Stimulated activated CD8-positive, alpha-beta memory T cell treated with anti-CD3 and anti-CD28 coated beads, Interleukin-15, amount 100 ng/mL, for 24 hours (primary cell): ENCODE measurements around the gene MYO19.

ENCODE experiments used
- DNase-seq: peaks from one replicate; pipeline ENCODE4 v3.0.0-alpha.2; 2020; ENCODE audit warnings: low read depth

The MYO19 gene

GRCh38 chr17:36534840-36535668, at the start of gene MYO19, which contains the start of gene PIGW:
Gene MYO19 (minus strand): TSS chr17:36534868. CDS start chr17:36532538, 2,330 bp downstream.
Gene PIGW (plus strand): TSS chr17:36534987. CDS start chr17:36537102, 2,115 bp downstream.
- DNase-seq = peak; percentile 75

GRCh38 chr17:36583787-36584186, 49.1 kb upstream of the MYO19 start:
- DNase-seq = no peak

DNA sequence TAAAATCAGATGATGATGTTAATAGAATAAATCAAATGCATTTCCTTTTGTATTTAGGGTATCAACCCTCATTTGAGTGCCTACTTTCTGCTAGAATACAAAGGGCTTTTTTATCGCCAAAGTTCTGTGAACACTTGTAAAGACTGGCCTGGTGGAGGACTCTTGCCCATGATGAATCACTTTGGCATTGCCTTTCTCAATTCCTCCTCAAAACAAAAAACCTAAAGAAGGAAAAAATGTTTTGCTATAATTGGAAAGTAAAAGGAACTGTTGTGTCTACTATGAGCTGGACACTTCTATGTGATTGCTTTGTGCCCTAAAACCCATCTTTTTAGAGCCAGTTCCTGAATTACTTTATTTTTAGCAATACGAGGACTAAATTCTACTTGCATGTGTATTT, 44.0 kb upstream of the MYO19 start:
- DNase-seq = no peak

- DNase-seq = no peak
These were observed 42.1 kb upstream of the MYO19 start for GRCh38 chr17:36576793-36577192.

- DNase-seq = no peak
These were observed 40.4 kb upstream of the MYO19 start for GRCh38 chr17:36575028-36575427.

- no peak for DNase-seq
These were observed 31.4 kb upstream of the MYO19 start for GRCh38 chr17:36566081-36566480.

DNA sequence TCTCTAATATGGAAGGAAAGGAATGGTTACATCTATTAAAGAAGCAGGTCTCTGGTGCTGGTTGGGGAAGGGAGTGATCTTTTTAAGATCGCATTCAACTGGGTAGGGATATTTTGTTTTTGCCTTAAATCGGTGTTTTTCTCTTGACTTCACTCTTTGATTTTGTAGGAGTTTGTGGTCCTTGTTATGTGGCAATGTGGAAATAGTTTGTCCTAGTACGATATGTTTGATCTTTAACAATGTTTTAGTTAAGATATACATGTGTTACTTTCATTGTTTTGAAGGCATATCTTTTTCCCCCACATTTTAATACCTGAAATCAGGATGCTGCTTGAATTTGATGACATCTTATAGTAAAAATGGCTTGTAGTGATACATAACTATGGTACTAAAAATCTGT, 18.8 kb upstream of the MYO19 start:
- DNase-seq = no peak

GRCh38 chr17:36550491-36551417, 16.1 kb upstream of the MYO19 start:
- DNase-seq = no peak

GRCh38 chr17:36547776-36548175, 13.1 kb upstream of the MYO19 start:
- DNase-seq = no peak

- DNase-seq = no peak
These were observed 11.9 kb upstream of the MYO19 start for GRCh38 chr17:36546418-36547093.

DNA sequence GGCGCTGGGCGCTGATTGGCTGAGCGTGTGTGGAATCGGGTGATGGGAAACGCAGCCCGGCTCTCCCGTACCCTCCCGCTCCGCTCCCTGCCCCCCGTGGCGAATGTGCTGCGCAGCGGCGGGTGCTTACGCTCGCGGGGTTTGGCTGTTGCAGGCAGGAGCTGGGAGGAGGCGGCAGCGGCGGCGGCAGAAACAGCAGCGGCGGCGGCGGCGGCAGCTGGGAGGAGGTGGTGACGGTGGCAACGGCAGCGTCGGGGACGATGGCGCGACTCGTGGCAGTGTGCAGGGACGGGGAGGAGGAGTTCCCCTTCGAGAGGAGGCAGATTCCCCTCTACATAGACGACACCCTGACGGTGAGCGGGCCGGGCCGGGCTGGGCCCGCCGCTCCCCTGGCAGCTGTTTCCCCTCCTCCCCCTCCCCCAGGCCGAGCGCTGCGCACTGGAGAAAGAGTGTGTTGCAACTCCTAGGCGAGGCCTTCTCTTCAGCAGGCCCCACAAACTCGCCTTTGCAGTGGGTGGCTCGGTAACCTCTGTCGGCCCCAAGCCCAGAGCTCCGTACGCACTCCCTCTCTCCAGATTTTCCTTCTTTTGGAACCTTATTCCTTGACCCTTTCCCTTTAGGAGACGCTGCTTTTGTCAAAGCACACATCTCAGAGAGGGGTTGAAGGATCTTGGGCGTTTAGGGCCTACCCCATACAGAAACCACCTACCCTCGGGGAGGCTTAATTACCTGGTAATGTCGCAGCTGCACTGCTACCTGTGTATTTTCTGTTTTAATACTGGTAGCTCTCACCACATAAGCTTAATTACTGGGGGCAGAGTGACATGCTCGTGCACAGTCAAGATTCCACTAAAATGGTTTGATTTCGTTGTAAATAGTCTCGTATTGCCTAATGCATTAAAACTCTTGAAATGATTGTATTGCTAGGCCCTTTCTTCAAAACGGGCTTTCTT, 11.1 kb upstream of the MYO19 start:
- peak; percentile 92 for DNase-seq

GRCh38 chr17:36545077-36545464, 10.4 kb upstream of the MYO19 start:
- no peak for DNase-seq

DNA sequence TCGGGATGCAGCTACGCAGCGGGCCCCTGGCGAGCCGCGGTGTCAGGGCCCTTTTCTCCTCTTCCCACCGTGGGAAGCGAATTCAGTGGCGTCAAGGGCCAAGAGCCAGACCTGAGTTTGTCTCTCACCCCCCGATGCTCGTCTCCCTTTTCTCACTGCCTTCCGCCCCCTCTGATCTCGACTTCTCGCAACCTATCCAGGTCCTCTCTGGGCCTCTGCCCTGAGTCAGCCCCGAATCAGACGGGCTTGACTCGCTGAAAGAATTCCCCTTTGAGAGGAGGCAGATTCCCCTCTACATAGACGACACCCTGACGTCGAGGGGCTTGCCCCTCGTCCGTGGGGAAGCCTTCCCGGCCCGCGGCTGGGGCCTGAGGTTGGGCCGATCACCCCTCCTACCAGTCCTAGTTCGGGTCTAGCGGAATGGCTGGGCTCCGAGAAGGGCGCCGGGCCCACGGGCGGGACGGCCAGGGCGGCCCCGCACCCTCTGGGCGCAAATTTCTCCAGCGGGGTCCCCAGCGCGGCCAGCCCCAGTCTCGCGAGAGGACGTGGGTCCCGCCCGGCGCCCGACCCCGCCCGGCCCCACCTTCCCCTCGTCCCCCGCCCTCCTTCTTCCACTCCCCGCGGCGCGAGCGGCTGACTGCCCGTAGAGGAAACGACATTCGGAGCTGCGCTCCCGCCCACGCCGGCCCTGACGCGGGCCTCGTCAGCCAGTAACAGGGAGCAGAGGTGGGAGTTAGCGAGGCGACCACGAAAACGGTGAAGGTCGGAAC, 9.8 kb upstream of the MYO19 start, which contains the start of gene GGNBP2:
Gene GGNBP2, plus strand, starts transcription at position 613 of the 770 bp plus-strand sequence. CDS start 806 bp downstream, outside the sequence.
- DNase-seq = peak; percentile 77

GRCh38 chr17:36544044-36544306, 9.3 kb upstream of the MYO19 start:
- DNase-seq = no peak

- no peak for DNase-seq
These were observed 8.1 kb upstream of the MYO19 start for GRCh38 chr17:36542755-36543154.

DNA sequence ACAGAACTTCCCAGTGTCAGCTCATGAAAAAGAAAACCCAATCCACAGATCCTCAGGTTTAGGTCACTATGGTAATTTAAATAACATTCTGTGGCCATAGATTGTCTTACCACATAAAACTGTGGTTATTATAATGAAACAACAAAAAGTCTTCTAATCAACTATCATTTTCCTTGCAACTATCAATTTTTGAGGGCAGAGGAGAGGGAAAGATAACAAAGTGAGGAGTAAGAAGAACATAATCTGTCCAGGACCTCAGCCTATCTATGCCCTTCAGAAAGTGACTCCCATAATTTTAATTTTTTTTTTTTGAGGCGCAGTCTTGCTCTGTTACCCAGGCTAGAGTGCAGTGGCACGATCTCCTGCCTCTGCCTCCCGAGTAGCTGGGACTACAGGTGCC, 6.0 kb upstream of the MYO19 start:
- no peak for DNase-seq

DNA sequence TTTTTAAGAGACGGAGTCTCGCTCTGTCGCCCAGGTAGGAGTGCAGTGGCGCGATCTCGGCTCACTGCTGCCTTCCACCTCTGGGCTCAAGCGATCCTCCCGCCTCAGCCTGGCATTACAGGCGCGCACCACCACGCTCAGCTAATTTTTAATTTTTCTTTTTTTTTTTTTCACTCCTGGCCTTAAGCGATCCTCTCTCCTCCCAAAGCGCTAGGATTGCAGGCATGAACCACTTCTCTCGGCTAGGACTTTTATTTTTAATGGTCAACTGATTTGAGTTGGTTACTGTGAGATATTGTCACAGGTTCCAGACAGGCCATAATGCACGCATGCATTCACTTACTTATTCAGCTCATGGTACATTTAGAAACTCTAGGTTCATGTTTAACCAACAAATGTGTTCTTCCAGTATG, 1.0 kb upstream of the MYO19 start:
- DNase-seq = no peak

GRCh38 chr17:36533935-36534839, 481 bp downstream of the MYO19 start:
- peak; percentile 19 for DNase-seq

DNA sequence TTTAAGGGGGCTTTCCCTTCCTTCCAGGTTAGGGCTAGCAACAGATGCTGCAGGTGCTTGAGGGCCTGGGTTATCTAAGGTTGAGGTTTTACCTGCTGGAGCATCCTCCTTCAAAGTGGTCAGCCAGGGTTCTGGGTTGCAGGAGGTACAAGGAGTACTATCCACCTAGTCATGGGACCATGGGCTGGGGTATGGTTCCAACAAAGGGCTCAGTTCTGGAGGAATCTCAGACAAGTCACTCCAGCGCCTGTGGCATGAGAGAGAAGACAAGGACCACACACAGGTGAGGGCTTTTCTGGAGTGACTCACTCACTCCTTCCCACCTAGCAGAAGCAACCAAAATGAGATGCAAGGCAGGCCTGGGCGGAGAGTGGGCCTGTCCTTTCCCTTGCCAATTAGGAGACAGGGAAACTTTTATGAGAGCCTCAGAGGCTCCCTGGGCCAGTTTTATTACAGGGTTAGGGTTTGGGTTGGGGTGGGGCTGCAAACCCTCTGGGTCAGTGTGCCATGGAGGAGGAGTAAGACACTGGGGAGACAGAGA, 2.2 kb downstream of the MYO19 start:
- DNase-seq = no peak
